Measurements from ENCODE around the gene ALKBH5.

DNA sequence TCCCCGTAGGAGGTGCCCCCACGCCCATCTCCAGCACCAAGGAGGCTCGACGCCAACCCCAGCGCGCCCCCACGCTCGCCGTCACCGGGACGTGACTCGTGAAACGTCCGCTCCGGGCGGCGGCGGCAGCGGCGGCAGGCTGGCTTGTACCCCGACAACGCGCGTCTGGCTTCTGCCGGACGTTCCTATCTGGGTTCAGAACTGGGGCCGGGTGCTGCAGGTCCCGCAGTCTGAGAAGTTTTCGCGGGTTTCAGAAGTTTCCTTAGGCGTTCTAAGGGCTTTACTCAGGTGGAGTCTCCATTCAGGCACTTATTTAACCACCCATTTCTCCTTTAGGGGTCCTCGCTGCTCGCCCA is 672 bp upstream of the ALKBH5 start:
- TF ChIP-seq ZNF274 (IDR thresholded peaks at IDR 0.05; ENCODE audit: low read depth, low read length): no peak
- TF ChIP-seq YY1 (IDR thresholded peaks at IDR 0.05; ENCODE audit: insufficient read depth, insufficient read length): no peak
- TF ChIP-seq SUZ12 (IDR thresholded peaks at IDR 0.05; ENCODE audit: extremely low read depth, insufficient read depth, insufficient read length): no peak
